Memory B cell (primary cell): Measurements from ENCODE around the gene VSIG2.
"Not testable (repeated sequence)": the region's sequence is repeated elsewhere in the genome, so short reads cannot be mapped to it uniquely, and the experiment has no call there.

Experiments
- ATAC-seq: fragments of 150-1000 bp; cut with Tn5 transposase; 2 replicates; pipeline ENCODE4 v1.10.0; 2021; ENCODE audit warnings: low read depth, mild to moderate bottlenecking, moderate library complexity
- DNase-seq, 2 donors: peaks; one replicate each; pipeline ENCODE4 v3.0.0; 2022; ENCODE audit warnings: low spot score in 2 of 2
- H3K27ac Mint-ChIP-seq: one replicate; pipeline ENCODE4 v1.8.0; 2022; ENCODE audit warnings: mild to moderate bottlenecking, moderate library complexity, mixed read lengths
- H3K27me3 Mint-ChIP-seq: one replicate; pipeline ENCODE4 v1.8.0; 2022; ENCODE audit warnings: mixed read lengths
- H3K36me3 Mint-ChIP-seq: one replicate; pipeline ENCODE4 v1.8.0; 2022; ENCODE audit warnings: mild to moderate bottlenecking, mixed read lengths
- H3K4me1 Mint-ChIP-seq: one replicate; pipeline ENCODE4 v1.8.0; 2022; ENCODE audit warnings: mixed read lengths
- H3K4me3 Mint-ChIP-seq: one replicate; pipeline ENCODE4 v1.8.0; 2022; ENCODE audit warnings: mild to moderate bottlenecking, moderate library complexity, mixed read lengths
- H3K9me3 Mint-ChIP-seq: one replicate; pipeline ENCODE4 v1.8.0; 2022; ENCODE audit warnings: mixed read lengths

Gene VSIG2

GRCh38 chr11:124776865-124777645 is 25.0 kb upstream of the VSIG2 start:
- Mint-ChIP-seq H3K27ac (no peak overlapping the region), H3K9me3 (no peaks in the 10 kb centered on the region), H3K4me3 (no peak overlapping the region), H3K27me3 (no peaks in the 10 kb centered on the region), H3K36me3 (peaks cover 20% of the 10 kb centered on the region), H3K4me1 (peaks cover 12% of the 10 kb centered on the region)
- ATAC-seq (no peak), DNase-seq (no peak)

- peaks cover 15% of the 10 kb centered on the region for H3K36me3 Mint-ChIP-seq
- not testable (repeated sequence) for H3K4me1 Mint-ChIP-seq, H3K4me3 Mint-ChIP-seq, H3K27ac Mint-ChIP-seq, DNase-seq, H3K27me3 Mint-ChIP-seq, ATAC-seq, H3K9me3 Mint-ChIP-seq
These were observed 18.9 kb upstream of the VSIG2 start for GRCh38 chr11:124770959-124771358.

GRCh38 chr11:124769806-124770774 is 18.0 kb upstream of the VSIG2 start:
- ATAC-seq (no peak), DNase-seq (no peak)
- no peaks in the 10 kb centered on the region for H3K27me3 Mint-ChIP-seq
- peaks cover under 1% of the 10 kb centered on the region for H3K4me1 Mint-ChIP-seq
- H3K27ac Mint-ChIP-seq = no peak overlapping the region
- no peak overlapping the region for H3K4me3 Mint-ChIP-seq
- H3K36me3 Mint-ChIP-seq = peaks cover 15% of the 10 kb centered on the region
- no peaks in the 10 kb centered on the region for H3K9me3 Mint-ChIP-seq

GRCh38 chr11:124768914-124769313 is 16.9 kb upstream of the VSIG2 start:
- ATAC-seq (no peak), DNase-seq (no peak)
- no peak overlapping the region for H3K27ac Mint-ChIP-seq
- peaks cover 11% of the 10 kb centered on the region for H3K36me3 Mint-ChIP-seq
- no peaks in the 10 kb centered on the region for H3K27me3 Mint-ChIP-seq
- H3K9me3 Mint-ChIP-seq = no peaks in the 10 kb centered on the region
- no peak overlapping the region for H3K4me3 Mint-ChIP-seq
- no peaks in the 10 kb centered on the region for H3K4me1 Mint-ChIP-seq

- Mint-ChIP-seq H3K9me3 (no peaks in the 10 kb centered on the region), H3K27ac (no peak overlapping the region), H3K4me1 (peaks cover 14% of the 10 kb centered on the region), H3K27me3 (no peaks in the 10 kb centered on the region), H3K4me3 (no peak overlapping the region), H3K36me3 (peaks cover 6% of the 10 kb centered on the region)
- DNase-seq = no peak
- ATAC-seq = no peak
These were observed 14.1 kb upstream of the VSIG2 start for GRCh38 chr11:124766156-124766555.

GRCh38 chr11:124763156-124763947 is 11.3 kb upstream of the VSIG2 start:
- H3K9me3 Mint-ChIP-seq = no peaks in the 10 kb centered on the region
- ATAC-seq (peak; percentile 48), DNase-seq (peak; percentile 84 to 89)
- H3K27ac Mint-ChIP-seq = no peak overlapping the region
- H3K4me1 Mint-ChIP-seq = peaks cover 32% of the 10 kb centered on the region
- peak overlapping the region; percentile 96 for H3K4me3 Mint-ChIP-seq
- peaks cover 7% of the 10 kb centered on the region for H3K27me3 Mint-ChIP-seq
- peaks cover 2% of the 10 kb centered on the region for H3K36me3 Mint-ChIP-seq

GRCh38 chr11:124762624-124763155 is 10.6 kb upstream of the VSIG2 start:
- H3K4me1 Mint-ChIP-seq = peaks cover 37% of the 10 kb centered on the region
- H3K4me3 Mint-ChIP-seq = peak overlapping the region; percentile 96
- peaks cover 2% of the 10 kb centered on the region for H3K36me3 Mint-ChIP-seq
- H3K27me3 Mint-ChIP-seq = peaks cover 9% of the 10 kb centered on the region
- DNase-seq (peak in 1 of 2 donors; percentile 12), ATAC-seq (peak; percentile 22)
- H3K9me3 Mint-ChIP-seq = no peaks in the 10 kb centered on the region
- H3K27ac Mint-ChIP-seq = no peak overlapping the region

GRCh38 chr11:124762105-124762623 is 10.1 kb upstream of the VSIG2 start, which contains the start of gene ESAM:
Gene ESAM, minus strand, starts transcription at chr11:124762290. Its CDS starts 136 bp downstream, at chr11:124762154.
- H3K4me1 Mint-ChIP-seq = peaks cover 37% of the 10 kb centered on the region
- H3K27ac Mint-ChIP-seq = peak within 1 kb of the TSS; percentile 69
- H3K36me3 Mint-ChIP-seq = peaks cover 2% of the 10 kb centered on the region
- peak within 1 kb of the TSS; percentile 96 for H3K4me3 Mint-ChIP-seq
- H3K9me3 Mint-ChIP-seq = no peaks in the 10 kb centered on the region
- DNase-seq (peak; percentile 62 to 71), ATAC-seq (peak; percentile 62)
- H3K27me3 Mint-ChIP-seq = peaks cover 11% of the 10 kb centered on the region

- peaks cover 14% of the 10 kb centered on the region for H3K27me3 Mint-ChIP-seq
- DNase-seq (no peak), ATAC-seq (no peak)
- peak overlapping the region; percentile 69 for H3K27ac Mint-ChIP-seq
- peaks cover 37% of the 10 kb centered on the region for H3K4me1 Mint-ChIP-seq
- H3K9me3 Mint-ChIP-seq = no peaks in the 10 kb centered on the region
- no peaks in the 10 kb centered on the region for H3K36me3 Mint-ChIP-seq
- H3K4me3 Mint-ChIP-seq = peak overlapping the region; percentile 70
These were observed 9.4 kb upstream of the VSIG2 start for GRCh38 chr11:124761301-124762104.

- peaks cover 20% of the 10 kb centered on the region for H3K27me3 Mint-ChIP-seq
- H3K4me3 Mint-ChIP-seq = peak overlapping the region; percentile 68
- H3K4me1 Mint-ChIP-seq = peaks cover 37% of the 10 kb centered on the region
- DNase-seq = no peak
- no peak for ATAC-seq
- H3K9me3 Mint-ChIP-seq = no peaks in the 10 kb centered on the region
- no peaks in the 10 kb centered on the region for H3K36me3 Mint-ChIP-seq
- no peak overlapping the region for H3K27ac Mint-ChIP-seq
These were observed 8.8 kb upstream of the VSIG2 start for GRCh38 chr11:124760806-124761205.

- Mint-ChIP-seq H3K4me1 (peaks cover 37% of the 10 kb centered on the region), H3K9me3 (no peaks in the 10 kb centered on the region), H3K27me3 (peaks cover 20% of the 10 kb centered on the region), H3K36me3 (no peaks in the 10 kb centered on the region), H3K27ac (no peak overlapping the region), H3K4me3 (peak overlapping the region; percentile 68)
- DNase-seq (peak; percentile 30 to 50), ATAC-seq (no peak)
These were observed 8.2 kb upstream of the VSIG2 start for GRCh38 chr11:124760205-124760652.

- peaks cover 37% of the 10 kb centered on the region for H3K4me1 Mint-ChIP-seq
These were observed 7.5 kb upstream of the VSIG2 start for GRCh38 chr11:124759266-124760204.

More at GRCh38 chr11:124759266-124760204, 7.5 kb upstream of the VSIG2 start:
- Mint-ChIP-seq H3K27ac (no peak overlapping the region), H3K9me3 (no peaks in the 10 kb centered on the region), H3K36me3 (no peaks in the 10 kb centered on the region), H3K4me3 (peak overlapping the region; percentile 68), H3K27me3 (peaks cover 20% of the 10 kb centered on the region)
- ATAC-seq = no peak
- DNase-seq = no peak
